Amniotic epithelial cell (primary cell): ENCODE results near the gene C1orf159.
"Not testable (repeated sequence)": the region's sequence is repeated elsewhere in the genome, so short reads cannot be mapped to it uniquely, and the experiment has no call there.

ENCODE experiments used
- DNase-seq: peaks from one replicate; pipeline ENCODE4 v3.0.0-alpha.2; 2010; ENCODE audit warnings: low read depth

The C1orf159 gene

GRCh38 chr1:1149416-1149815 lies 33.5 kb upstream of the C1orf159 start:
- DNase-seq: no peak

GRCh38 chr1:1148569-1148968 lies 32.7 kb upstream of the C1orf159 start:
- DNase-seq: no peak

- no peak for DNase-seq
These were observed 32.2 kb upstream of the C1orf159 start for GRCh38 chr1:1148061-1148460.

GRCh38 chr1:1146596-1146995 lies 30.7 kb upstream of the C1orf159 start:
- DNase-seq: no peak

- DNase-seq: no peak
These were observed 30.1 kb upstream of the C1orf159 start for GRCh38 chr1:1146026-1146425.

- no peak for DNase-seq
These were observed 29.6 kb upstream of the C1orf159 start for GRCh38 chr1:1145547-1145914.

GRCh38 chr1:1144843-1145546 lies 29.1 kb upstream of the C1orf159 start:
- DNase-seq: no peak

GRCh38 chr1:1144122-1144842 lies 28.4 kb upstream of the C1orf159 start:
- DNase-seq: no peak

DNA sequence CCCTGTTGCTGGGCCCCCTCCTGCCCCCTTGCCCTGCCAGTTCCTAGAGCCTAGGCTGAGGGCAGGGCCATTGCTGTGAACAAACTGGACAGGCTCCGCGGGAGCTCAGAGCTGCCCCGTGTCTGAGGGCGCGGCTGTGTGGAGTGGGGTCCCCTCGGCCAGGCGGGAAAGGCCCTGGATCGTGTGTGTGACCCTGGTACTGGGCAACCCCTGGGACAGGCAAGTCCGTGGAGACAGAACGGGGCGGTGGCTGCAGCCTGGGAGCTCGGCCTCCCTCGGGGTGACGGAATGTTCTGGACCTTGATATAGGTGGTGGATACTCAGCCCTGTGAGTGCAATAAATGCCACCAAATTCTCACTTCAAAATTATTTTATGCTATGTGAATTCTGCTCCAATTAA lies 27.7 kb upstream of the C1orf159 start:
- no peak for DNase-seq

DNA sequence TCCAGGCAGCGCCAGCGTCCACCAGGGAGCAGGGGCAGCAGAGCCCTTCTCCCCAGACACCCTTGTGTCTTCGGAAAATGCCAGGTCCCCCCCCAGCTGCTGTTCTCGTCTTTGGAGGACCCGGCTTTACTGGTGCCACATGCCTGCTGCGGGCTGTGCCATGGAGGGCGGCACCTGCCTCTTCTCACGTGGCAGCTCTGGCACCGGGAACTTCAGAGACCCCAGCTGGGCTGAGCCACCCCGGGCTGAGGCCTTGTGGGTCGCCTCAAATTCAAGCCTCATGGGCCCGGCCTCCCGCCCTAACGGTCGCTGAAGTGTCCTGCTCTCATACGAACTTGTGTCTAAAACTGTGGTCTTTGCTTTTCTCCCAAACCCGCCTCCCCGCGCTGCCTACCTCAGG lies 27.0 kb upstream of the C1orf159 start:
- no peak for DNase-seq

- not testable (repeated sequence) for DNase-seq
These were observed 26.5 kb upstream of the C1orf159 start for GRCh38 chr1:1142352-1142751.

- DNase-seq: no peak
These were observed 26.0 kb upstream of the C1orf159 start for GRCh38 chr1:1141911-1142250.

GRCh38 chr1:1141244-1141910 lies 25.5 kb upstream of the C1orf159 start:
- DNase-seq: no peak

- DNase-seq: no peak
These were observed 24.8 kb upstream of the C1orf159 start for GRCh38 chr1:1140673-1141072.

- DNase-seq: no peak
These were observed 21.6 kb upstream of the C1orf159 start for GRCh38 chr1:1137256-1138045.

DNA sequence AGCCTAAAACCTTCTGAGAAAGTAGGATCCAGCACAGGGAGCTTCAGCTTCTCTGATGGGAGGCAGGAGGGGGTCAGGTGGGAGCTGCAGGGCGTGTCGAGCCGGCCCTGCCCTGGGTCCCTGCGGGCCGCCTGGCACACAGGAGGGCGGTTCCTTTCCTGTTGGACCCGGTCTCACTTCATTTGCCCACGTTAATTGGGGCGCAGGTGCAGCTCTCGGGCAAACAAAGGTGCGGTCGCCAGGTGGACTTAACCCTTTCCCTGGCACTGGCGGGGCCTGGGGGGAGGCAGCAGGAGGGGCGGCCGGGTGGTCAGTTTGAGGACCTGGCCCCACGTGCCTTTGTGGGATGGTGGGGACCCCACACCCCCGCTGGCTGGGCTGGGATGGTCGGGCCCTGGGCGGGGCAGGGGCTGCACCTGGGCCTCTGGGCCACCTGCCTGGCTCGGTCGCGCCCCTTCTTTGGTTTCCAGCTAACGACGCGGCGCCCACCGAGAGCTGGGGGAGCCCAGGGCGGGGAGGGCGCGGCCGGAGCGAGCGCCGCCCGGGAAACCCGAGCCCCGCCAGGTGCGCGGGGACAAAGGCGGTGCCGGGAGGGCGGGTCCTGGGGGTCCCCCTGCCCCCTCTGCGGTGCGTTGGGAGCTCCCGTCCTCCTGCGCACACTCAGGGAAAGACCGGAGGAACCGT lies 20.8 kb upstream of the C1orf159 start:
- DNase-seq: no peak

DNA sequence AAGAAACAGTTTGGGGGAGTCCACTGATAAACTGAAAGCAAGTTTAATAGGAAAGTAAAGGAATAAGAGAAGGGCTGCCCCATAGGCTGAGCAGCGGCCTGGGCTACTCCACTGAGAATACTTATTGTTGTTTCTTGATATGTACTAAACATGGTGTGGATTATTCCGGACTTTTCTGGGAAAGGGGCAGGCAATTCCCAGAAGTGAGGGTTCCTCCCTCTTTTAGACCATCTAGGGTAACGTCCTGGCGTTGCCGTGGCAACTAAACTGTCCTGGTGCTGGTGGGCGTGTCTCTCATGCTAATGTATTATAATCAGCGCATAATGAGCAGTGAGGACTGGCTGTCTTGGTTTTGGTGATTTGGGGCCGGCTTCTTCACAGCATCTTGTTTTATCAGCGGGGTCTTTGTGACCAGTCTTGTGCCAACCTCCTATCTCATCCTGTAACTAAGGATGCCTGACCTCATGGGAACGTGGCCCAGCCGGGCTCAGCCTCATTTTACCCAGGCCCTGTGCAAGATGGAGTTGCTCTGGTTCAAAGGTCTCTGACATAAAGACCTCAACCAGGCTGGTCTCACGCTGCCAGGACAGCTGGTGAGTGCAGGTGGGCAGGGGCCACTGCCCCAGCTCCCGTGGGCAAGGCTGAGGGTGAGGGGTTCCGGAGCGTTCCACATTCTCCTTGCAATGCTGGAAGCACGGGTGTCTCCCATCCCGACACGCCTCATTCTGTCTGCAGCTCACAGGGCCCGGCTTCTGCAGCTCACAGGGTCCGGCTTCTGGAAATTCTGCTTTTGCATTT lies 19.6 kb upstream of the C1orf159 start:
- DNase-seq: no peak

DNA sequence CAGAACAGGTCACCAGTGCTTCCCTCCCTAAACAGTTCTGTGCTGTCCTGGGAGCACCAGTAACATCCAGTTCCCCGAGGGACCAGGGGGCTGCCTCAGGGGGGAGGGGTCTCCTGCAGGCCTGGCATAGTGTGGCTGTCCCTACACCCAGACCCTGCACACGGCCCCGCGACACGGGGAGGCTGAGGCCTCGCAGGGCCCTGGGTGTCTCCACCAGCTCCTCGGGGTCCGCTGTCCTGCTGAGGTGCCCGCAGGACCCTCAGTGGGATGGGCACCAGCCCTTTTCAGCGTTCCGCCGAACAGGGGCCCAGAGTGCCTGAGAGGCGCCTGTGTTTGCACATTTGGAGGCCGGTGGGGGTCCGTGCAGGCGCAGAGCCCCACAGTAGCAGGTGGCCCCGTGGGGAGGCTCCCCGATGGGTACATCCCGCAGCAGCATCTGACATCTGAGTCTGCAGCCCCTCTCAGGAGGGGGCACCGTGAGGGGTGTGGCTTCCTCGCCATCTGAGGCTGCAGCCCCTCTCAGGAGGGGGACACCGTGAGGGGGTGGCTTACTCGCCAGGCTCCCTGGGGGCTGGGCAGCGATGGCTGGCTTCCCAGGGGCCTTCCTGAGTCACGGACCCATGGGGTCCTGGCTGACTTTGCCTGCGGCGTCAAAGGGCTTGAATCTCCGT lies 18.5 kb upstream of the C1orf159 start:
- no peak for DNase-seq

DNA sequence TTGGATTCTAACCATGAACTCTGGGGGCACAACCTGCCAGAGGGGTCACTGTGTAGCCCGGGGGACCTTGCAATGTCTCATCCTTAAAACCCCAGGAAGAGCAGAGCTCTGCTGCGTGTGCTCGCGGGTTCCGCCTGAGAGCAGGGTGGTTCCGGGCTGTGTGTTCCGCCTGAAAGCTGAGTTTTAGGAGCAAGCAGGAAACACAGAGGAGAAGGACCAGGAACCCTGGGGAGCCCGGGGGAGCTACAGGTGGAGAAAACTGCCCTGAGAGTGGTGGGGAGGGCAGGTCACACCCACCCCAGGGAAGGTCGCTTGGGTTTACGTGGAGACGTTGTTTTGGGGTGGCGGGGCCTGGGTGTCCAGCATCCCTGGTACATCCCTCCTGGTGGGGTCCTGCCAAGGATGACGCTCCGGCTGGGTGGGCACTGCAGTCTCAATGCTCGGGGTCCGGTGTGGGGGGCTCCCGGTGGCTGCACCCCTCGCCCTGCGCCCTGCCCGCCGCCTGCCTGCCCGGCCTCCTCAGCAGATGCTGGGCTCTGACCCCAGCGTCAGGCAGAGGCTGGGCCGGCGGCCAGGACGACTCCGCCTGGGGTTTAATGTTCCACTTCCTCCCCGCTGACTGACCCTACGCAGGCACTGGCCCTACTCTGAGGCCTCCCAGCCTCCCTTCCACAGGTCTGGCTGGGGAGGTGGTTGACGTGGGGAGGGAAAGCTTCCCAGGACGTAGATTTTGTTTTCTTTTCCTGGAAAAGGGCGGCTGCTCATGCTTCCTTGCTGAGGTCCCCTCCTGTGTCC lies 17.3 kb upstream of the C1orf159 start:
- DNase-seq: peak; percentile 48
